HuH-7.5 (cell line): ENCODE results near the gene CTU2.

Experiments used
- DNase-seq: peaks from one replicate; pipeline ENCODE4 v3.0.0; 2011; ENCODE audit warnings: low spot score

CTU2 gene

GRCh38 chr16:88743693-88744576, 37.6 kb downstream of the CTU2 start:
- DNase-seq: peak; percentile 99

GRCh38 chr16:88744577-88745521, 38.5 kb downstream of the CTU2 start:
- no peak for DNase-seq

- DNase-seq: no peak
Observed at GRCh38 chr16:88746506-88746905, 40.2 kb downstream of the CTU2 start.

GRCh38 chr16:88747588-88748301, 41.4 kb downstream of the CTU2 start:
- peak; percentile 99 for DNase-seq

- no peak for DNase-seq
Observed at GRCh38 chr16:88748364-88748763, 42.1 kb downstream of the CTU2 start.

GRCh38 chr16:88749358-88749757, 43.1 kb downstream of the CTU2 start:
- DNase-seq: no peak

GRCh38 chr16:88750854-88751253, 44.6 kb downstream of the CTU2 start:
- DNase-seq: no peak

- DNase-seq: no peak
Observed at GRCh38 chr16:88752386-88753002, 46.2 kb downstream of the CTU2 start.

- no peak for DNase-seq
Observed at GRCh38 chr16:88753191-88753590, 46.9 kb downstream of the CTU2 start.

- DNase-seq: no peak
Observed at GRCh38 chr16:88753602-88754001, 47.3 kb downstream of the CTU2 start.

GRCh38 chr16:88754109-88754911, 48.0 kb downstream of the CTU2 start:
- no peak for DNase-seq

- no peak for DNase-seq
Observed at GRCh38 chr16:88754912-88755744, 48.8 kb downstream of the CTU2 start.

- DNase-seq: no peak
Observed at GRCh38 chr16:88755745-88756443, 49.6 kb downstream of the CTU2 start.

- no peak for DNase-seq
Observed at GRCh38 chr16:88758227-88758943, 52.1 kb downstream of the CTU2 start.

GRCh38 chr16:88758944-88759244, 52.6 kb downstream of the CTU2 start:
- DNase-seq: no peak

- no peak for DNase-seq
Observed at GRCh38 chr16:88759245-88759975, 53.1 kb downstream of the CTU2 start.

- DNase-seq: no peak
Observed at GRCh38 chr16:88759976-88760350, 53.7 kb downstream of the CTU2 start.

- DNase-seq: no peak
Observed at GRCh38 chr16:88760424-88761142, 54.3 kb downstream of the CTU2 start.
